Upper lobe of right lung (tissue), 1 donor: ENCODE measurements around the gene CHMP1A. TPM values are rescaled to one million over a fixed set of nuclear protein-coding genes. Genes with fewer than 3 reads are reported as not detected.
A peak's percentile ranks its signal among the peaks of the same experiment; 100 is the strongest.
"Not testable (repeated sequence)": the region's sequence is repeated elsewhere in the genome, so short reads cannot be mapped to it uniquely, and the experiment has no call there.

ENCODE experiments used
- ATAC-seq: fragments of 200-7000 bp; cut with Tn5 transposase; one replicate; pipeline ENCODE4 v1.9.1; 2020; ENCODE audit warnings: mild to moderate bottlenecking, moderate library complexity
- DNase-seq: peaks from one replicate; pipeline ENCODE4 v3.0.0-alpha.2; 2020
- H3K27ac ChIP-seq: fragments of 200-600 bp; one replicate; pipeline ENCODE4 v1.8.0; 2022
- H3K27me3 ChIP-seq: fragments of 200-600 bp; one replicate; pipeline ENCODE4 v1.8.0; 2022; ENCODE audit warnings: mild to moderate bottlenecking
- H3K36me3 ChIP-seq: fragments of 200-600 bp; one replicate; pipeline ENCODE4 v1.8.0; 2022
- H3K4me1 ChIP-seq: fragments of 200-600 bp; one replicate; pipeline ENCODE4 v1.8.0; 2022
- H3K4me3 ChIP-seq: fragments of 200-600 bp; one replicate; pipeline ENCODE4 v1.8.0; 2022; ENCODE audit warnings: mild to moderate bottlenecking
- H3K9me3 ChIP-seq: fragments of 200-600 bp; one replicate; pipeline ENCODE4 v1.8.0; 2022
- intact Hi-C: fragments of 100-400 bp; cut with DNase I; formaldehyde crosslinking; loops from one replicate; pipeline ENCODE4 v1.11.0; 2022
- total RNA-seq: library from RNA; stranded (reverse); fragmentation: NEBNext Ultra II Directional; extraction: Animal tissue kit (Norgen Biotek cat#: 25700); gene quantifications from one replicate; pipeline ENCODE4 v1.2.1, GENCODE V29; 2021
- TF ChIP-seq, protein P1 (sequence below): fragments of 200-600 bp; IDR thresholded peaks from one replicate; pipeline ENCODE4 v1.8.0; 2022; ENCODE audit warnings: antibody characterized with exemption
- donor health status: DM: no; HTN: yes; CAD: no; lungs with severe emphysema.

The CHMP1A gene
- total RNA-seq, 1 donor from 2014 or later: 74.0 TPM

GRCh38 chr16:89639385-89639784 lies 18.1 kb downstream of the CHMP1A start:
- TF ChIP-seq, protein P1, sequence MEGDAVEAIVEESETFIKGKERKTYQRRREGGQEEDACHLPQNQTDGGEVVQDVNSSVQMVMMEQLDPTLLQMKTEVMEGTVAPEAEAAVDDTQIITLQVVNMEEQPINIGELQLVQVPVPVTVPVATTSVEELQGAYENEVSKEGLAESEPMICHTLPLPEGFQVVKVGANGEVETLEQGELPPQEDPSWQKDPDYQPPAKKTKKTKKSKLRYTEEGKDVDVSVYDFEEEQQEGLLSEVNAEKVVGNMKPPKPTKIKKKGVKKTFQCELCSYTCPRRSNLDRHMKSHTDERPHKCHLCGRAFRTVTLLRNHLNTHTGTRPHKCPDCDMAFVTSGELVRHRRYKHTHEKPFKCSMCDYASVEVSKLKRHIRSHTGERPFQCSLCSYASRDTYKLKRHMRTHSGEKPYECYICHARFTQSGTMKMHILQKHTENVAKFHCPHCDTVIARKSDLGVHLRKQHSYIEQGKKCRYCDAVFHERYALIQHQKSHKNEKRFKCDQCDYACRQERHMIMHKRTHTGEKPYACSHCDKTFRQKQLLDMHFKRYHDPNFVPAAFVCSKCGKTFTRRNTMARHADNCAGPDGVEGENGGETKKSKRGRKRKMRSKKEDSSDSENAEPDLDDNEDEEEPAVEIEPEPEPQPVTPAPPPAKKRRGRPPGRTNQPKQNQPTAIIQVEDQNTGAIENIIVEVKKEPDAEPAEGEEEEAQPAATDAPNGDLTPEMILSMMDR: no peak
- no peak for DNase-seq
- Histone ChIP-seq H3K27me3 (no peaks in the 10 kb centered on the region), H3K4me1 (peaks cover 6% of the 10 kb centered on the region), H3K27ac (no peak overlapping the region), H3K9me3 (no peaks in the 10 kb centered on the region), H3K4me3 (no peak overlapping the region), H3K36me3 (no peaks in the 10 kb centered on the region)
- ATAC-seq: peak; percentile 3
- intact Hi-C loops: no loop called here

GRCh38 chr16:89638455-89638854 lies 19.1 kb downstream of the CHMP1A start:
- TF ChIP-seq, protein P1: no peak
- H3K36me3 ChIP-seq: no peaks in the 10 kb centered on the region
- ATAC-seq: no peak
- no peaks in the 10 kb centered on the region for H3K27me3 ChIP-seq
- no peak overlapping the region for H3K4me3 ChIP-seq
- H3K4me1 ChIP-seq: peaks cover 6% of the 10 kb centered on the region
- H3K27ac ChIP-seq: no peak overlapping the region
- intact Hi-C loops: no loop called here
- no peaks in the 10 kb centered on the region for H3K9me3 ChIP-seq
- DNase-seq: no peak

DNA sequence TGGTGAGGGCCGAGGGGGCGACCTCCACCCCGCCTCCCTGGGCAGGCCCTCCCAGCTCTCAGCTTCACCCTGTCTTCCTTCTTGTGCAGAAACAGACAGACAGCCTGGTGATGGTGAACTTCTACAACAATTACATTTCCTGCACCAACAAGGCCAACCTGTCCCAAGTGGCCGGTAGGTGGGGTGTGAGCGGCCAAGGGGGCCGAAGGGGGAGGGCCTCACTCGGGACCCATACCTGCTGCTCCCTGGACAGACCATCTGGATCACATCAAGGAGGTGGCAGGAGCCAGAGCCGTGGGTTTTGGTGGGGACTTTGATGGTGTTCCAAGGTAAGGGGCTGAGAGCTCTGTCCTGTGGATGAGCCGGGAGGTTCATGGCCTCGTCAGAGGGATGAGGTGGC lies 20.1 kb downstream of the CHMP1A start:
- intact Hi-C loops: no loop called here
- DNase-seq (no peak), ATAC-seq (no peak)

GRCh38 chr16:89636663-89637062 lies 20.8 kb downstream of the CHMP1A start:
- H3K27ac ChIP-seq: no peak overlapping the region
- H3K4me1 ChIP-seq: peaks cover 6% of the 10 kb centered on the region
- TF ChIP-seq, protein P1: no peak
- intact Hi-C loops: no loop called here
- no peaks in the 10 kb centered on the region for H3K9me3 ChIP-seq
- ATAC-seq (no peak), DNase-seq (no peak)
- no peak overlapping the region for H3K4me3 ChIP-seq
- no peaks in the 10 kb centered on the region for H3K36me3 ChIP-seq
- H3K27me3 ChIP-seq: no peaks in the 10 kb centered on the region

More for the DNA sequence above, 20.1 kb downstream of the CHMP1A start:
- Histone ChIP-seq H3K4me1 (peaks cover 6% of the 10 kb centered on the region), H3K36me3 (no peaks in the 10 kb centered on the region), H3K27ac (no peak overlapping the region), H3K4me3 (no peak overlapping the region), H3K9me3 (no peaks in the 10 kb centered on the region), H3K27me3 (no peaks in the 10 kb centered on the region)
- TF ChIP-seq, protein P1: no peak

- H3K4me1 ChIP-seq, ATAC-seq, H3K4me3 ChIP-seq, H3K27ac ChIP-seq, H3K9me3 ChIP-seq, H3K27me3 ChIP-seq, intact Hi-C loops, DNase-seq, H3K36me3 ChIP-seq: not testable (repeated sequence)
These were observed 22.8 kb downstream of the CHMP1A start for GRCh38 chr16:89634463-89635385.

GRCh38 chr16:89633064-89633631 lies 24.4 kb downstream of the CHMP1A start:
- H3K27ac ChIP-seq: no peak overlapping the region
- ATAC-seq: no peak
- TF ChIP-seq, protein P1: no peak
- no peaks in the 10 kb centered on the region for H3K27me3 ChIP-seq
- intact Hi-C loops: no loop called here
- H3K4me1 ChIP-seq: no peaks in the 10 kb centered on the region
- H3K9me3 ChIP-seq: no peaks in the 10 kb centered on the region
- no peak overlapping the region for H3K4me3 ChIP-seq
- H3K36me3 ChIP-seq: no peaks in the 10 kb centered on the region
- no peak for DNase-seq
